A549 (cell line): ENCODE measurements around the gene FAM8A1. TPM values are rescaled to one million over a fixed set of nuclear protein-coding genes. Genes with fewer than 3 reads are reported as not detected.

Experiments used
- ATAC-seq, 2 experiments: fragments of 200-7000 bp in 1 of 2; fragments of >200 bp in 1 of 2; cut with Nextera tagmentation in 1 of 2; cut with Tn5 transposase in 1 of 2; 3 replicates each; pipeline versions ENCODE4 v1.8.0 to v1.9.1; 2018 to 2020; ENCODE audit warnings: mild to moderate bottlenecking in 1 of 2, moderate library complexity in 1 of 2
- CTCF ChIA-PET: fragments of 300-600 bp; sonication (Branson Sonifier 250); formaldehyde crosslinking; extraction: SDS; loops from one replicate; lab custom pipeline; 2021; ENCODE audit warnings: antibody characterized with exemption, inconsistent platforms; lab: Yijun Ruan, JAX
- POLR2A ChIA-PET: fragments of 350-600 bp; formaldehyde crosslinking; extraction: SDS; loops from one replicate; lab custom pipeline; 2021; ENCODE audit warnings: antibody characterized with exemption, inconsistent platforms; lab: Yijun Ruan, JAX
- DNase-seq, 2 experiments: peaks; one replicate each; pipeline versions ENCODE4 v3.0.0 to v3.0.0-alpha.2; 2011 to 2016; ENCODE audit warnings: low read depth in 1 of 2, low spot score in 1 of 2
- FAIRE-seq: peaks from 2 replicates; lab custom pipeline; 2011; peaks lifted over from hg19 to GRCh38; lab: Jason Lieb, UNC
- H3K27ac ChIP-seq, 2 experiments: fragments of >200 bp; sonication (Bioruptor Twin); formaldehyde crosslinking; 3 replicates each; pipeline ENCODE4 v1.5.1; 2016 to 2017
- H3K4me1 ChIP-seq: fragments of >200 bp; sonication (Bioruptor Twin); formaldehyde crosslinking; 3 replicates; pipeline ENCODE4 v1.6.1; 2016
- H3K4me2 ChIP-seq: fragments of >200 bp; sonication (Bioruptor Twin); formaldehyde crosslinking; 3 replicates; pipeline ENCODE4 v1.6.1; 2016
- H3K4me3 ChIP-seq: fragments of >200 bp; sonication (Bioruptor Twin); formaldehyde crosslinking; 3 replicates; pipeline ENCODE4 v1.5.1; 2016
- H3K9me3 ChIP-seq: fragments of >200 bp; sonication (Bioruptor Twin); formaldehyde crosslinking; 3 replicates; pipeline ENCODE4 v1.6.1; 2016
- ATOH8 ChIP-seq: fragments of 250-450 bp; sonication (Bioruptor Pico); IDR thresholded peaks from 2 replicates; pipeline ENCODE4 v1.5.0; 2020; ENCODE audit warnings: low read depth, mild to moderate bottlenecking, moderate library complexity
- BCL3 ChIP-seq: fragments of >200 bp; sonication (Bioruptor Twin); formaldehyde crosslinking; IDR thresholded peaks from 3 replicates; pipeline ENCODE4 v1.6.1; 2016
- BHLHE40 ChIP-seq: IDR thresholded peaks from 2 replicates; pipeline ENCODE4 v1.6.1; 2012; ENCODE audit warnings: low read depth, low read length, inconsistent platforms
- CBX2 ChIP-seq: fragments of 200-600 bp; sonication (generic); IDR thresholded peaks from 2 replicates; pipeline ENCODE4 v1.6.1; 2016; ENCODE audit warnings: low read depth, mild to moderate bottlenecking, borderline replicate concordance
- CBX8 ChIP-seq: fragments of 200-600 bp; sonication (generic); IDR thresholded peaks from 2 replicates; pipeline ENCODE4 v1.6.1; 2016
- CHD2 ChIP-seq: fragments of 150-350 bp; IDR thresholded peaks from 2 replicates; pipeline ENCODE4 v1.6.1; 2014; ENCODE audit warnings: low read length; ENCODE audit not compliant: partially characterized antibody
- CHD4 ChIP-seq: fragments of 200-600 bp; sonication (generic); IDR thresholded peaks from 2 replicates; pipeline ENCODE4 v1.6.1; 2016; ENCODE audit warnings: antibody characterized with exemption, mild to moderate bottlenecking, borderline replicate concordance
- CTCF ChIP-seq: fragments of >200 bp; sonication (Bioruptor Twin); formaldehyde crosslinking; IDR thresholded peaks from 3 replicates; pipeline ENCODE4 v1.5.1; 2016
- EHMT2 ChIP-seq: fragments of 200-600 bp; sonication (generic); IDR thresholded peaks from 2 replicates; pipeline ENCODE4 v1.6.1; 2016; ENCODE audit warnings: antibody characterized with exemption, low read depth, mild to moderate bottlenecking, moderate library complexity
- ELK1 ChIP-seq: fragments of 150-350 bp; IDR thresholded peaks from 2 replicates; pipeline ENCODE4 v1.6.1; 2014; ENCODE audit warnings: low read depth, mild to moderate bottlenecking, low read length
- FOSB ChIP-seq: fragments of 250-450 bp; sonication (Bioruptor Pico); IDR thresholded peaks from 2 replicates; pipeline ENCODE4 v1.5.0; 2020; ENCODE audit warnings: mild to moderate bottlenecking, moderate library complexity
- FOSL2 ChIP-seq, 2 experiments: fragments of 450-650 bp in 1 of 2; fragments of >200 bp in 1 of 2; sonication (Bioruptor Twin) in 1 of 2; formaldehyde crosslinking; IDR thresholded peaks; 2 replicates each; pipeline versions ENCODE4 v1.5.0 to v1.6.1; 2016 to 2020; ENCODE audit warnings: mild to moderate bottlenecking in 1 of 2, moderate library complexity in 1 of 2
- FOXS1 ChIP-seq: fragments of 250-450 bp; sonication (Bioruptor Pico); IDR thresholded peaks from 2 replicates; pipeline ENCODE4 v1.5.0; 2020; ENCODE audit warnings: mild to moderate bottlenecking, moderate library complexity
- HDAC2 ChIP-seq: fragments of 200-600 bp; sonication (generic); IDR thresholded peaks from 2 replicates; pipeline ENCODE4 v1.6.1; 2016
- HOXA7 ChIP-seq: fragments of 250-450 bp; sonication (Bioruptor Pico); IDR thresholded peaks from 2 replicates; pipeline ENCODE4 v1.5.0; 2020; ENCODE audit warnings: mild to moderate bottlenecking, moderate library complexity
- HOXB13 ChIP-seq: fragments of 250-450 bp; sonication (Bioruptor Pico); IDR thresholded peaks from 2 replicates; pipeline ENCODE4 v1.5.0; 2020; ENCODE audit warnings: low read depth, mild to moderate bottlenecking, moderate library complexity
- HOXB5 ChIP-seq: fragments of 250-450 bp; sonication (Bioruptor Pico); IDR thresholded peaks from 2 replicates; pipeline ENCODE4 v1.5.0; 2020; ENCODE audit warnings: mild to moderate bottlenecking, moderate library complexity
- MAZ ChIP-seq: fragments of 150-350 bp; IDR thresholded peaks from 2 replicates; pipeline ENCODE4 v1.6.1; 2014; ENCODE audit warnings: antibody characterized with exemption, low read depth, low read length, borderline replicate concordance
- NFE2L2 ChIP-seq: fragments of 150-350 bp; conservative IDR thresholded peaks from 2 replicates; pipeline ENCODE4 v1.6.1; 2014; ENCODE audit warnings: low read length
- PHF8 ChIP-seq: fragments of 200-600 bp; sonication (generic); IDR thresholded peaks from 2 replicates; pipeline ENCODE4 v1.6.1; 2016; ENCODE audit warnings: low read depth, mild to moderate bottlenecking, antibody characterized with exemption, moderate library complexity, borderline replicate concordance
- POLR2A ChIP-seq: IDR thresholded peaks from 2 replicates; pipeline ENCODE4 v1.6.1; 2012; ENCODE audit warnings: mild to moderate bottlenecking, low read length
- POLR2AphosphoS2 ChIP-seq: conservative IDR thresholded peaks from 2 replicates; pipeline ENCODE4 v1.6.1; 2012; ENCODE audit warnings: low read length, improper control_type of control experiment, inconsistent platforms
- RCOR1 ChIP-seq: fragments of 150-350 bp; IDR thresholded peaks from 2 replicates; pipeline ENCODE4 v1.6.1; 2014; ENCODE audit warnings: antibody characterized with exemption, low read length, low read depth
- REST ChIP-seq: fragments of 200-600 bp; sonication (generic); IDR thresholded peaks from 2 replicates; pipeline ENCODE4 v1.6.1; 2016; ENCODE audit warnings: antibody characterized with exemption, mild to moderate bottlenecking, moderate library complexity
- RFX5 ChIP-seq: fragments of 450-650 bp; IDR thresholded peaks from 2 replicates; pipeline ENCODE4 v1.7.1; 2014; ENCODE audit warnings: antibody characterized with exemption, mild to moderate bottlenecking, moderate library complexity
- SMC3 ChIP-seq: fragments of >200 bp; sonication (Bioruptor Twin); formaldehyde crosslinking; IDR thresholded peaks from 3 replicates; pipeline ENCODE4 v1.6.1; 2018; ENCODE audit warnings: inconsistent platforms
- SREBF2 ChIP-seq: fragments of 450-650 bp; IDR thresholded peaks from 2 replicates; pipeline ENCODE4 v1.6.1; 2014; ENCODE audit warnings: mild to moderate bottlenecking, moderate library complexity
- USF2 ChIP-seq: fragments of 450-650 bp; IDR thresholded peaks from 2 replicates; pipeline ENCODE4 v1.6.1; 2014; ENCODE audit warnings: antibody characterized with exemption
- ZFP36 ChIP-seq: fragments of 450-650 bp; IDR thresholded peaks from 2 replicates; pipeline ENCODE4 v1.6.1; 2014; ENCODE audit warnings: borderline replicate concordance; ENCODE audit not compliant: partially characterized antibody
- ZNF302 ChIP-seq: fragments of 250-450 bp; sonication (Bioruptor Pico); IDR thresholded peaks from 2 replicates; pipeline ENCODE4 v1.9.0; 2021; ENCODE audit warnings: inconsistent platforms, mild to moderate bottlenecking, moderate library complexity
- WGBS: methylation state at CpG from one replicate; pipeline ENCODE4 v1.1.6; 2017; ENCODE audit errors: missing lambda C conversion rate; 5-methylcytosine and 5-hydroxymethylcytosine counted together
- polyA plus RNA-seq, 4 experiments: library from polyadenylated mRNA; depleted of rRNA in 3 of 4; stranded (reverse); fragments of >200 nt; fragmentation: RNase III in 1 of 4; extraction: RNeasy Plus Mini Kit Qiagen cat#74134 plus additional on column Dnase treatment in 1 of 4; gene quantifications; 2 replicates in 3 of 4; 3 replicates in 1 of 4; pipeline ENCODE4 v1.2.3, GENCODE V29; 2011 to 2017

Gene FAM8A1
- polyA plus RNA-seq, 2 of the 4 experiments (the other 2 are of a cell fraction) = 5.5 to 9.0 TPM

- DNase-seq = no peak
- 86% methylated on average over 3 of the region's 3 CpGs for WGBS
- TF ChIP-seq ZNF302 (no peak), USF2 (no peak), PHF8 (no peak), REST (no peak), CBX8 (no peak), BCL3 (no peak), EHMT2 (no peak), POLR2AphosphoS2 (no peak), ELK1 (no peak), ATOH8 (CRISPR knock-in tag) (no peak), RCOR1 (no peak), HOXB13 (CRISPR knock-in tag) (no peak), HOXB5 (no peak), CHD4 (no peak), MAZ (no peak), SREBF2 (no peak)
- TF ChIP-seq, all 56 proteins: peak for 0
- H3K4me3 ChIP-seq = no peak overlapping the region
- POLR2A ChIA-PET = no interaction called here
- ATAC-seq (no peak), FAIRE-seq (no peak)
- CTCF ChIA-PET = no interaction called here
- H3K4me1 ChIP-seq = no peaks in the 10 kb centered on the region
- H3K9me3 ChIP-seq = no peaks in the 10 kb centered on the region
- no peak overlapping the region for H3K4me2 ChIP-seq
- no peak overlapping the region for H3K27ac ChIP-seq
Observed at GRCh38 chr6:17552861-17553260, 47.2 kb upstream of the FAM8A1 start.

GRCh38 chr6:17556014-17556413, 44.1 kb upstream of the FAM8A1 start:
- ATAC-seq = no peak
- WGBS = 89% methylated on average over 4 of the region's 4 CpGs
- TF ChIP-seq NFE2L2 (no peak), CBX2 (no peak), FOXS1 (CRISPR knock-in tag) (no peak), CBX8 (no peak), POLR2A (no peak), FOSB (no peak), CTCF (no peak), ZNF302 (no peak), BHLHE40 (no peak), FOSL2 (IDR thresholded peaks at IDR 0.05) (no peak), FOSL2 (CRISPR knock-in tag; IDR thresholded peaks at IDR 0.05) (no peak), ZFP36 (no peak), RFX5 (no peak), SREBF2 (no peak), HDAC2 (no peak), HOXB13 (CRISPR knock-in tag) (no peak), SMC3 (no peak), HOXA7 (CRISPR knock-in tag) (no peak), CHD2 (no peak)

More at GRCh38 chr6:17556014-17556413, 44.1 kb upstream of the FAM8A1 start:
- Histone ChIP-seq H3K9me3 (no peaks in the 10 kb centered on the region), H3K4me3 (no peak overlapping the region), H3K27ac (no peak overlapping the region), H3K4me1 (no peaks in the 10 kb centered on the region), H3K4me2 (no peak overlapping the region)
- DNase-seq (no peak), FAIRE-seq (no peak)
- CTCF ChIA-PET = no interaction called here
- POLR2A ChIA-PET = no interaction called here
